NCI-H82 treated with DMSO at 0.1 percent for 48 hours (cell line): ENCODE measurements around the gene JAM3.
"Not testable (repeated sequence)": the region's sequence is repeated elsewhere in the genome, so short reads cannot be mapped to it uniquely, and the experiment has no call there.

Source experiments
- DNase-seq: peaks from one replicate; lab custom pipeline; 2025; ENCODE audit not compliant: unreplicated experiment; lab: John Stamatoyannopoulos, UW

JAM3 gene

GRCh38 chr11:134062265-134063123, 6.4 kb upstream of the JAM3 start:
- DNase-seq: no peak

GRCh38 chr11:134063124-134063495, 5.8 kb upstream of the JAM3 start:
- no peak for DNase-seq

- DNase-seq: no peak
Observed at GRCh38 chr11:134063991-134064747, 4.7 kb upstream of the JAM3 start.

- no peak for DNase-seq
Observed at GRCh38 chr11:134065381-134065780, 3.5 kb upstream of the JAM3 start.

GRCh38 chr11:134066943-134067885, 1.7 kb upstream of the JAM3 start:
- DNase-seq: no peak

- no peak for DNase-seq
Observed at GRCh38 chr11:134069426-134070341, 812 bp downstream of the JAM3 start.

GRCh38 chr11:134070342-134070845, 1.5 kb downstream of the JAM3 start:
- DNase-seq: no peak

- DNase-seq: no peak
Observed at GRCh38 chr11:134071306-134071705, 2.4 kb downstream of the JAM3 start.

- no peak for DNase-seq
Observed at GRCh38 chr11:134071766-134072402, 3.0 kb downstream of the JAM3 start.

GRCh38 chr11:134072844-134073243, 4.0 kb downstream of the JAM3 start:
- DNase-seq: no peak

GRCh38 chr11:134074346-134074745, 5.5 kb downstream of the JAM3 start:
- no peak for DNase-seq

GRCh38 chr11:134074766-134075165, 5.9 kb downstream of the JAM3 start:
- DNase-seq: no peak

GRCh38 chr11:134079317-134079716, 10.4 kb downstream of the JAM3 start:
- DNase-seq: no peak

- not testable (repeated sequence) for DNase-seq
Observed at GRCh38 chr11:134081258-134081657, 12.4 kb downstream of the JAM3 start.

- DNase-seq: no peak
Observed at GRCh38 chr11:134082990-134083389, 14.1 kb downstream of the JAM3 start.

GRCh38 chr11:134086376-134086775, 17.5 kb downstream of the JAM3 start:
- DNase-seq: no peak

GRCh38 chr11:134092006-134092405, 23.1 kb downstream of the JAM3 start:
- DNase-seq: not testable (repeated sequence)

- no peak for DNase-seq
Observed at GRCh38 chr11:134097166-134097565, 28.3 kb downstream of the JAM3 start.

- DNase-seq: no peak
Observed at GRCh38 chr11:134098566-134099184, 29.8 kb downstream of the JAM3 start.
